Measurements from ENCODE around the gene HELB. TPM values are rescaled to one million over a fixed set of nuclear protein-coding genes. Genes with fewer than 3 reads are reported as not detected.
"Not testable (repeated sequence)": the region's sequence is repeated elsewhere in the genome, so short reads cannot be mapped to it uniquely, and the experiment has no call there.

Gene HELB
- total and polyA plus RNA-seq, 7 donors = 0.25 to 1.9 (median 0.90) TPM

GRCh38 chr12:66296176-66296683, 6.1 kb upstream of the HELB start:
- H3K27me3 ChIP-seq (ENCODE audit: insufficient read depth in 3 of 3, low read length in 2 of 3) = peaks cover 0 to 6% (median 0%) of the 10 kb centered on the region in 3 donors
- no peaks in the 10 kb centered on the region for H3K9me3 ChIP-seq
- TF ChIP-seq CTCF (IDR thresholded peaks at IDR 0.05) = no peak
- ATAC-seq = no peak
- no peak overlapping the region for H3K27ac ChIP-seq
- H3K4me1 ChIP-seq = no peaks in the 10 kb centered on the region
- 84 to 93% (median 92%) methylated on average over 1 of the region's 1 CpG for WGBS, 3 donors
- DNase-seq = no peak
- H3K36me3 ChIP-seq (ENCODE audit: insufficient read depth in 1 of 2, low read depth in 1 of 2) = no peaks in the 10 kb centered on the region
- intact Hi-C loops (cut with DNase I) = no loop called here
- no peak overlapping the region for H3K4me3 ChIP-seq

- Histone ChIP-seq H3K27me3 (ENCODE audit: insufficient read depth in 3 of 3, low read length in 2 of 3) (peaks cover 0 to 2% (median 0%) of the 10 kb centered on the region in 3 donors), H3K9me3 (no peaks in the 10 kb centered on the region), H3K27ac (no peak overlapping the region), H3K36me3 (ENCODE audit: insufficient read depth in 1 of 2, low read depth in 1 of 2) (no peaks in the 10 kb centered on the region), H3K4me1 (peaks cover 4% of the 10 kb centered on the region), H3K4me3 (no peak overlapping the region)
- DNase-seq = no peak
- intact Hi-C loops (cut with DNase I) = no loop called here
- TF ChIP-seq CTCF (IDR thresholded peaks at IDR 0.05) = no peak
- 57 to 63% (median 60%) methylated on average over 4 of the region's 4 CpGs for WGBS, 3 donors
- no peak for ATAC-seq
Observed at GRCh38 chr12:66297080-66297479, 5.2 kb upstream of the HELB start.

GRCh38 chr12:66297923-66298322, 4.4 kb upstream of the HELB start:
- ATAC-seq (no peak), DNase-seq (no peak)
- 82 to 92% (median 84%) methylated on average over 3 of the region's 3 CpGs for WGBS, 3 donors
- Histone ChIP-seq H3K27me3 (ENCODE audit: insufficient read depth in 3 of 3, low read length in 2 of 3) (no peaks in the 10 kb centered on the region), H3K27ac (no peak overlapping the region), H3K4me3 (no peak overlapping the region), H3K4me1 (peaks cover 4% of the 10 kb centered on the region), H3K36me3 (ENCODE audit: insufficient read depth in 1 of 2, low read depth in 1 of 2) (no peaks in the 10 kb centered on the region), H3K9me3 (no peaks in the 10 kb centered on the region)
- TF ChIP-seq CTCF (IDR thresholded peaks at IDR 0.05) = no peak
- intact Hi-C loops (cut with DNase I) = no loop called here

- no peaks in the 10 kb centered on the region for H3K9me3 ChIP-seq
- no peaks in the 10 kb centered on the region for H3K27me3 ChIP-seq (ENCODE audit: insufficient read depth in 3 of 3, low read length in 2 of 3)
- WGBS, 3 donors = 17 to 29% (median 25%) methylated on average over 6 of the region's 6 CpGs
- H3K36me3 ChIP-seq (ENCODE audit: insufficient read depth in 1 of 2, low read depth in 1 of 2) = peaks cover 0 to 5% of the 10 kb centered on the region in 2 donors
- intact Hi-C loops (cut with DNase I) = loop anchor here in 1 of 2 donors (2.0 to 5.0 kb wide), 2 partner anchors 134 to 170 kb away; partner anchors contain the start of genes LLPH and TMBIM4
- no peak for ATAC-seq
- peak overlapping the region; percentile 70 for H3K4me3 ChIP-seq
- peaks cover 15% of the 10 kb centered on the region for H3K4me1 ChIP-seq
- H3K27ac ChIP-seq = peak overlapping the region; percentile 53
- no peak for TF ChIP-seq CTCF (IDR thresholded peaks at IDR 0.05)
- no peak for DNase-seq
Observed at GRCh38 chr12:66302827-66303169, 505 bp downstream of the HELB start.

GRCh38 chr12:66303316-66303804, 1.1 kb downstream of the HELB start:
- H3K9me3 ChIP-seq; ATAC-seq; H3K36me3 ChIP-seq (ENCODE audit: insufficient read depth in 1 of 2, low read depth in 1 of 2); H3K27me3 ChIP-seq (ENCODE audit: insufficient read depth in 3 of 3, low read length in 2 of 3); DNase-seq; H3K27ac ChIP-seq: not testable (repeated sequence)
- peaks cover 15% of the 10 kb centered on the region for H3K4me1 ChIP-seq
- peak overlapping the region; percentile 70 for H3K4me3 ChIP-seq
- intact Hi-C loops (cut with DNase I) = loop anchor here in 1 of 2 donors (2.0 to 5.0 kb wide), 2 partner anchors 135 to 171 kb away; partner anchors contain the start of genes LLPH and TMBIM4
- 83 to 85% (median 83%) methylated on average over 14 of the region's 14 CpGs for WGBS, 3 donors

All from psoas muscle (tissue), 8 donors.